ENCODE results near the gene CHAC2.

DNA sequence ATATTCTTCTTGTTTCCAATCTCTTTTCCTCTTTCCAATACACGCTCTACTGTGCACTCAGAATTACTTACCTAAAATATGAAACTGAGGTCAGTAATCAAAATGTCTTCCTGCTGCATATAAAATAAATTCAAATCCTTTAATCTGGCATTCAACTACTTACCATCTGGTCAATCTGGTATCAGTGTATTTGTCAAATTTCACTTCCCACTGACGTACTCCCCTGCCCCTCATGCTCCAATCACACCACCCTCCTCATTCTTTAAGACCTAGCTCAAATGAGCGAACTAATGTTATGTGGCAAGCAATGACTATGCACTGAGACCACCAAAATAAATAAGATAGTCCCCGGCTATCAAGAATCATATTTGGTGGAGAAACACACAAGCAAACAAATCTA is 12.5 kb downstream of the CHAC2 start:
- TF ChIP-seq, protein P1, sequence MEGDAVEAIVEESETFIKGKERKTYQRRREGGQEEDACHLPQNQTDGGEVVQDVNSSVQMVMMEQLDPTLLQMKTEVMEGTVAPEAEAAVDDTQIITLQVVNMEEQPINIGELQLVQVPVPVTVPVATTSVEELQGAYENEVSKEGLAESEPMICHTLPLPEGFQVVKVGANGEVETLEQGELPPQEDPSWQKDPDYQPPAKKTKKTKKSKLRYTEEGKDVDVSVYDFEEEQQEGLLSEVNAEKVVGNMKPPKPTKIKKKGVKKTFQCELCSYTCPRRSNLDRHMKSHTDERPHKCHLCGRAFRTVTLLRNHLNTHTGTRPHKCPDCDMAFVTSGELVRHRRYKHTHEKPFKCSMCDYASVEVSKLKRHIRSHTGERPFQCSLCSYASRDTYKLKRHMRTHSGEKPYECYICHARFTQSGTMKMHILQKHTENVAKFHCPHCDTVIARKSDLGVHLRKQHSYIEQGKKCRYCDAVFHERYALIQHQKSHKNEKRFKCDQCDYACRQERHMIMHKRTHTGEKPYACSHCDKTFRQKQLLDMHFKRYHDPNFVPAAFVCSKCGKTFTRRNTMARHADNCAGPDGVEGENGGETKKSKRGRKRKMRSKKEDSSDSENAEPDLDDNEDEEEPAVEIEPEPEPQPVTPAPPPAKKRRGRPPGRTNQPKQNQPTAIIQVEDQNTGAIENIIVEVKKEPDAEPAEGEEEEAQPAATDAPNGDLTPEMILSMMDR (IDR thresholded peaks at IDR 0.05; ENCODE audit: insufficient read depth, low read depth, low read length): no peak
- TF ChIP-seq EZH2 (IDR thresholded peaks at IDR 0.05; ENCODE audit: insufficient read depth, low read length): no peak
